GM21723 (cell line): Measurements from ENCODE around the gene ZNG1A.
"Not testable (repeated sequence)": the region's sequence is repeated elsewhere in the genome, so short reads cannot be mapped to it uniquely, and the experiment has no call there.

Experiments used
- ATAC-seq: cut with Tn5 transposase; IDR thresholded peaks from one replicate; pipeline ENCODE4 v1.9.1; 2021; ENCODE audit warnings: mild to moderate bottlenecking, moderate library complexity; ENCODE audit not compliant: unreplicated experiment

Gene ZNG1A

DNA sequence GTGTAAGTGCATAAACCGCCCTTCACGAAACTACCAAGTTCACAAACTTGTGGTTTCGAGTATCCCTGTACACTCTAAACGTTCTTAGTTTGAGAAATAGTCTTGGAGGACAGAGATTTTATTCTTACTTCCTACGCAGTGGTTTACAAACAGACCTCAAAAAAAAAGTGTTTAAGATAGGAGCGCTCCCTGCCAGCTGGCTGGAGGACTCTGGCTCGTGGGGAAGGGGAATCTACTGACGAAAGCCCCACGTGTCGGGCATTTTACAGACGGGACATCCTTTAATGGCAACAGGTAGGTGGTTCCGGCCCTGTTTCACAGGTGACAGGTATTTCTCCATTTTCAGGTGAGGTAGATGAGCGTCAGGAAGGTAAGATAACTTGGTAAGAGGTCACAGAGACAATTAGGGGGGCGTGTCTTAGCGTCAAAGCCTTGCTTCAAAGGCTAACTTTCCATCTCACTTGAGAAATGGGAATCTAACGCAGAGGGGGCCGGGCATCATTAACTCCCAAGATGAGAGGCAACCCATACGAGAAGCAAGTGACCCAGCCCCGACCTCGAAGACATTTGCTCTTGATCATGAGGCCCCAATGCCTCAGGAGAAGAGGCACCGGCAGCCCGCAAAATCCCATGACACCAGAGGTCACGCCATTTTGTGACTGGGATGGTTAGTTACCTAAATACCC is 573 bp downstream of the ZNG1A start:
- ATAC-seq: not testable (repeated sequence)

DNA sequence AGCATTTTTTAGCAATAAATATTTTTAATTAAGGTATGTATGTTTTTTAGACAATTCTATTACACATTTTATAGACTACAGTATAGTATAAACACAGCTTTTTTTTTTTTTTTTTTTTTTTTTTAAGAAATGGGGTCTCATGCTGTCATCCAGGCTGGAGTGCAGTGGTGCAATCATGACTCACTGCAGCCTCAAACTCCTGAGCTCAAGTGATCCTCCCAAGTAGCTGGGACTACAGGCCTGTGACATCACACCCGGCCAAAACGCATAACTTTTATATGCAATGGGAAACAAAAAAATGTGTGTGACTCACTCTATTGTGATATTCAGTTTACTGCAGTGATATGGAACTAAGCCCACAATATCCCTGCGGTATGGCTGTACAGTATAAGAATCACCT is 9.1 kb downstream of the ZNG1A start:
- ATAC-seq: not testable (repeated sequence)

DNA sequence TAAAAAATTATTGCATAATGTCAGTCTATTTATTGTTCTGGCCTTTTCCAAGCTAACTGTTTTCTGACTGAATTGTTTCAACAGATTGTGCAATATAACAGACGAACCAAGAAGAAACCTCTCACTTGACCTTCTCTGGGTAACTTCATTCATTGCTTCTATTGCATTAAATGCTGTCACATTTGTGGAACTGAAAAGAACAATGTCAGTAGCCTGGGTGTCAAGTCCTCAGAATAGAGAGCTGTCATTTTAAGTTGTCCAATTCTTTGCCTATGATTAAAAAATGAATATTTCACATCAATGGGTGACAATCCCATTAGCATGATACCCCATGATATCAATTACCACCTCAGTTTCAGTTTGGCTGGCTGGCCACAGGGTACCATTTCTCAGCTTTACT is 19.0 kb downstream of the ZNG1A start:
- ATAC-seq: not testable (repeated sequence)

DNA sequence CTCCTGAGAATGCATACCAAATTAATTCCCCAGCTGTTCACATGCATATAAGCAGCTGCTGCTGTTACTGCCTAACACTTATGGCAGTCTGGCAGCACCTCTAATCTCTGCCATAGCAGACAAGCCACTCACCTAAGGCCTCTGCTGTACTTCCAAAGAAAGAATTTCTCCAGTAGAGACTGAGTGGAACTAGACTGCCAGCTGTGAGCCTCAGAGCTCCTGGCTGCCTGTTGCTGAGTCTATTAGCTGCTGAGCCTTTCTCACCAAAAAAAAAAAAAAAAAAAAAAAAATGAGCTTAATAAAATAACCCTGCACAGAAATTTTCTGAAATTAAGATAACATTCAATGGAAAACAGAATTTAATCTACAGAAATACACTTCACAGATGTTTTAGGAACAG is 27.7 kb downstream of the ZNG1A start:
- not testable (repeated sequence) for ATAC-seq

DNA sequence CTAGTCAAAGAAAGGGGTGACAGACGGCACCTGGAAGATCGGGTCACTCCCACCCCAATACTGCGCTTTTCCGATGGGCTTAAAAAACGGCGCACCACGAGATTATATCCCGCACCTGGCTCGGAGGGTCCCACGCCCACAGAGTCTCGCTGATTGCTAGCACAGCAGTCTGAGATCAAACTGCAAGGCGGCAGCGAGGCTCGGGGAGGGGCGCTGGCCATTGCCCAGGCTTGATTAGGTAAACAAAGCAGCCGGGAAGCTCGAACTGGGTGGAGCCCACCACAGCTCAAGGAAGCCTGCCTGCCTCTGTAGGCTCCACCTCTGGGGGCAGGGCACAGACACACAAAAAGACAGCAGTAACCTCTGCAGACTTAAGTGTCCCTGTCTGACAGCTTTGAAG is 39.0 kb downstream of the ZNG1A start:
- not testable (repeated sequence) for ATAC-seq

DNA sequence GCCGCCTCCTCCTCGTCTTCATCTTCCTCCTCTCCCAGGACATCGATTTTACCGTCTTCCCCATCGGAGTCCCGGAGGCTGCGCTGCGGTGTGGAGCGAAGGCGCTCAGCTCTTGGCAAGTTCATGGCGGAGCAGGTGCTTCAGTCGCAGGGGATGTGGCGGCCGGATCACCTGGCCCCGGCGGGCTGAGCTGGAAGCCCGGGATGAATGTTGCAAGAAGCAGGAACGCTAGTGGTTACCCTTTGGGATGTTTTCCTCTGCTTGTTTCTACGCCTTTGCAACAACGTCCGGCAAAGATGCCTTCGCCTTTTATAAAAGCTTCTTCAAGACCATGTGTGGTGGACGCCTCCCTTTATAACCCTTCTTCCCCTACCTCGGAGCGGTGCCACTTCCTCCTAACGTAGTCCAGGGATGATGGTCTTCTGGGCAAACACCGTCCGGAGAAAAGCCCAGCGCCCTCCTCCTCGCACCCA is 60.8 kb downstream of the ZNG1A start, which contains the start of gene FOXD4:
Gene FOXD4, minus strand, starts transcription at position 423 of the 473 bp plus-strand sequence. Its CDS starts 298 bp downstream, at position 125.
- ATAC-seq: not testable (repeated sequence)

DNA sequence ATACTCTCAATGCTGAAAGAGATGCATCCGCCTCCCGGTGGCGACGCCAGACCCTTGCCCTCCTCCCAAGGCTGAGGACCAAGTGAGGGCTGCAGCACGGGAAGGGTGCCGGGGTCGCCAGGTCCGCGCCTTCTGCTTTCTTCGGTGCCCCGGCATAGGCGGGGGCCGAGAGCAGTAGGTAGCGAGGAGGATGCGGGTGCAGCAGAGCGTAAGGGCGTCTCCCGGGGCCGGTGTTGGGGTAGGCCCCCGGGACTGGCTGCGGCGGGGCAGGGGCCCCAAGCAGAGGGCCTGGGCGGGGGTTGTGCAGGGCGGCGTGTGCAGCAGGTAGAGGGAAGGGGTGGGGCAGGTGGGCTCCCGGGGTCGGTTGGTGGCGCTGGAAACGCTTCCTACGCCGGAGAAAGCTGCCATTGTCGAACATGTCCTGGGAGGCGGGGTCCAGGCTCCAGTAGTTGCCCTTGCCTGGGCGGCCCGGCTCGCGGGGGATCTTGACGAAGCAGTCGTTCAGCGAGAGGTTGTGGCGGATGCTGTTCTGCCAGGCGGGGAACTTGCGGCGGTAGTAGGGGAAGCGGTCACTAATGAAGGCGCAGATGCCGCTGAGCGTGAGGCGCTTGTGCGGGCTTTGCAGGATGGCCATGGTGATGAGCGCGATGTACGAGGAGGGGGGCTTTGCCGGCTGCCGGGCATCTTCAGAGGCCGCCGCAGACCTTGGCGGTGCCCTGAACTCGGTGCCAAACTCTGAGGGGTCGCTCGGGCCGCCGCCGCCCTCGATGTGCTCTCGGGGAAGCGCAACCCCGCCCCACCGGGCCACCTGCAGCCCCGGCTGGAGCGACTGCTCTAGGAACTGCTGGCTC is 61.5 kb downstream of the ZNG1A start:
- ATAC-seq: not testable (repeated sequence)

DNA sequence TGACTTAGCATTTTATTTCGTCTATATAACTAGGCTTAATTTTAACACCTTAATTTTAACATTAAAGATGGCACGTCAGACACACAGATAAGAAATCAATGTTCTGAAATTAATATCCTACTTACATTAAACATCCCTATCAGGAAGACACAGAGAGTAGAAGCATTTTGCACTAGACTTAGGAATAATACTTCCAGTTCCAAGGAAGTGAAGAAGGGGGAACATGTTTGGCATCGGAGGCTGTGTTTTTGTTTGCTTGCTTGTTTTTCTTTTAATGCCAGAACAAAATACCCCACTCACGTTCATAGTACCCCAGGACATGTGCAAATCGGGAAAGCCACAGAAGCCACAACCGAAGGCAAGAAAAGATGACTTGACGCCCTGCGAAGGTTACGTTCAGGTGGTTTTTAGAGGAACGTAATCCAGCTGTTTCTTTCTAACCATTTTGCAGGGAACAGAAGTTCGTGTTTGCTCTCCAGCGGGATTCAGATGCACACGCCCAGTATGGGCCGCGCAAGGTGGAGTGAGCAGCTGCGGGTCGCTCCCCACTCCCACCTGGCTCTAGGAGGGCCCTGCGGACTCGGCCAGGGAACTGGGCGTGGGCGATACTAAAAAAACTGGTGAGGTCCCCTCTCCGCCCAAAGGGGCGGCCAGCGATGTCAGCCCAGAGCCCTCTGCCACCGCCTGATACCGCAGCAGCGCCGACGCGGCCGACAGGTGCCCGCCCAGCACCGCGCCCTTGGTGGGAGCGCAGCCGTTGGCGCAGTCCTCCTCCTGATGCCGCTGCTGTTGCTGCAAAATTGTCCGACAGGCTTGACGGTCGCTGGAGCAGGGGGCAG is 62.4 kb downstream of the ZNG1A start:
- ATAC-seq: not testable (repeated sequence)

DNA sequence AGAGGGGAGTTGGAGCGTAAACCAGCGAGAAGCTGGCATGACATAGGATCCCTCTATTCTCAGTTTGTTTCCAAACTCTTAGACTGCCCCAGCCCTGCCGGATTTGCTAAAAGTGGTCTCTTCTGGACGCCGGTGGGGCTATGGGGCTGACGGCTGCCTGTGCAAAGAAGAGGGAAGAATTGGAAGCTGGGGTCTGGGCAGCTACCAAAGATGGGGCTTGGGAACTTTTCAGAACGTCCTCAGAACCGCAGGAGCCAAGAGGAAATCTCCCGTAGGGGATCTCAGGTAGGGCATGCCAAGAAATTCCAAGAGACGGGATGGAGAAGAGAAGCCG is 63.8 kb downstream of the ZNG1A start:
- ATAC-seq: not testable (repeated sequence)

DNA sequence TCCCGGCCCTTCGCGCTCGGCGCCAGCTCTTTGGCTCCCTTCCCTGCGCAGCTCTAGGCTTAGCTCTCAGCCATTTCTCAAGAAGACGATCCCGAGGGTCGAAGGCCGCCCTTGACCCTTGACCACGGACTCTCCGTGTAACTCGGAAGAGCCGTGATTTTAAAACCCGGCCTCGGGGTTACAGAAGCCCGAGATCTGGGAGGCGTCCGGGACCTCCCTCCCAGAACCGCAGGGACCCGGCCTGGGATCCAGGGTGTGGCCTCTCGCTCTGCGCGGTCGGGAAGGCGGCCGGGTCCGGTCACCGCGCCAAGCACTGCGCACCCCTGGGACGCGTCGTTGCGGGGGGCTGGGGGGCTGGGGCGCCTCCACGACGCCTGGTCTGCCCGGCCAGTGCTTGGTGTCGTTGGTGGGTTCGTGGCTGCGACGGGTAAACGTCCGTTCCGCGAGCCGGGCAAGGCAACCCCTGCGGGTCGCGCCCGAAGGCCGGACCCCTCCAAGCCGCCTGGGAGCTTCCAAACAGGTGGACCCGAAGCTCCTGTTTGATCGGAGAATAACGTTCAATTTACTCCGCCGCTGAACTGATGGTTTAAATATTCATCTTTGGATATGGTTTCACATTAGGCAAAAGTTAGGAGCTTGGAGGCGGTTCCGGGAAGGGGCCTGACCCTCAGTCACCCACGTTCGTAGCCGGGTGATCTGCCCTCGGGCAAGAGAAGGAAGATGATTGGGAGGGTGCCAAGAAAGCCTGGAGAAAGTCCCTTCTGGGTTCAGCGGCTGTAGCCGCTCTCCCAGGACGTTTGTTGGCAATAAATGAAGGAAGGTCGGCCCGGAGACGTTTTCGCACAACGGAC is 64.4 kb downstream of the ZNG1A start:
- ATAC-seq: peak; percentile 35

DNA sequence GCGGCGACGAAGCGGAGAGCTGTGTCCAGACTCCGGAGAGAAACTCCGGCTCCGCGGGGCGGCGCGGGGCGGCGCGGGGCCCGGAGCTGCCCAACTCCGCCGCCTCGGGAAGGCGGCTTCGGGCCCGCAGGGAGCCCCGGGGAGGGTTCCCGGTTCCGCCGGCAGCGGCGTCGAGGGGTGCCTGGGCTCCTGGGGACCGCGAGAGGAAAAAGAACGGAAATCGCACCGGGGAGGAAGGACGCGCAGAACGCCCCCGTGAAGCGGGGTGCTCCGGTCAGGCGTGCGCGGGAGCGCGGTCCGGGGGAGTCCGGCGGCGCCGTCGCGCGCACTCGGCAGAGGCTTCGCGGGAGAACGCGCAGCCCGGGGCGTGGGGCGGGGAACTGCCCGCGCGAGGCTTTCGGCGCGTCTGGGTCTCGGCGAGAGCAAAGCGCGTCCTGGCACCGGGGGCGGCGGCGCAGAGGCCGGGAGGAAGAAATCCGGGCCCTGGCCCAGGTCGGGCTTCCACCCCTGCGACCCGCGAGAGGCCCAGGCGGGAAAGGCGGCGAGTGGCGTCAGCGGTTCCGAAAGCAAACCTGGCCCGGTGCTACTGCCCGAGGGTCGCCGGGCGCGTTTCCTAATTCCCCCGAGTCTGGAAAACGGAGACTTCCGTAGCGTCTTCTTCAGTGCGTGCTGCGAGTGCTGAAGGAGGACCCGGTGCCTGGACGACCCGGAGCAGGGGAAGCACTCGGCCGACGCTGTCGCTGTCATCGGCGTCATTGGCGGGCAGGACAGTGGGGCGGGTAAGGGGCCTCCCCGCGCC is 65.2 kb downstream of the ZNG1A start:
- peak; percentile 68 for ATAC-seq

DNA sequence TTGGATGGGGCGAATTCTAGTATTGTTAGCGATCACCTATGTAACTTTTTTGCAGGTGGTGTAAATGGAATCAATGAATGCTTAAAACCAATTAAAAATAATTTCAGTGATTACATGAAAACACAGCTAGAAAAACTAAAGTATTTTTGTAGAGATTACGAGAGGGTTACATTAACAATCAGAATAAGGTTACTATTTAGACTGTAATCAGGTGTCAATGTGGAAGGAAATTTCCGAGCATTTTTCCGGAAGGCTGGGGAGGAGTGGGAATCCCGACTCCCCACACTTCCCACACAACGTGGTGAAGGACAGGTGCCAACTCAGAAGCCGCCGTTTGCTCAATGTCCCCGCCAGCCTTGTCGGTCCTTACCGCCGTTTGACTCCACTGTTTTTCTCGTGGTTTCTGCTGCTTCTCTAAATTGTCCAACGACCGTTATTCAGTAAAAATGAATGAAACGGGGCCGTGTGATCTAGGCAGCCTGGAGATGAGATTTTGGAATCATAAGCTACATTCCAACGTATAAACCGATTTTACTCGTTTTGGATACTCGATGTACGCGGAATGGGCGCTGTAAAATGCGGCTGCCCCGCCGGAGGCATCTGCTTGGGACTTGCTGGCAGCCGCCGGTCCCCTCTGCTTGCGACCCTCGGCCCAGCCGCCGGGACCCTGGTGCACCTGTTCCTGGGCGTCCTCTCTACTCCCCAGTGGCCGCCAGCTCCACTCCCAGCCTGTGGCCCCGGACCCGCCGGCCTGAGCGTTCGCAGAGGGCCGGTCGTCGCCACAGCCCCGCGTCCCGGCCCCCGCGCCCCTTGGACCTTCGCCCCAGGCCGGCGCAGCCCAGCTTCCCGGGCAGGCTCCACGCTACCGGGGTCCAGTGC is 66.0 kb downstream of the ZNG1A start:
- ATAC-seq: not testable (repeated sequence)

DNA sequence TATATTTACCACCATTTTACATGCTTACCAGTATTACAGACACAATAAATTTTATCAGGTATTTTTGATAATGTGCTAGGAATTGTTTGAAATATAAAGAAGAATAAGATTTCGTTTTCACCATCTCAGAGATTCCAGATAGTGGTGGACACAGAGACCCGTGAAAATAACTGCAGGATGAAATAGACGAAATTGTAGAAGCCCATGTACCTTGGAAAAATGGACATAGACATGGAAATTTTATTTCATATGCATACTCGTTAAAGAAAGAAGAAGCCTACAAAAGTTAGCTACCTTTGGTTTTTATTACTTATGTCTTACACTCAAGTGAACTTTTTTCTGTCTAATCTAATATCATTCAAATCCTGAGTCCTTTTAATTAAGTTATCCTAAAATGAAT is 68.2 kb downstream of the ZNG1A start:
- not testable (repeated sequence) for ATAC-seq

DNA sequence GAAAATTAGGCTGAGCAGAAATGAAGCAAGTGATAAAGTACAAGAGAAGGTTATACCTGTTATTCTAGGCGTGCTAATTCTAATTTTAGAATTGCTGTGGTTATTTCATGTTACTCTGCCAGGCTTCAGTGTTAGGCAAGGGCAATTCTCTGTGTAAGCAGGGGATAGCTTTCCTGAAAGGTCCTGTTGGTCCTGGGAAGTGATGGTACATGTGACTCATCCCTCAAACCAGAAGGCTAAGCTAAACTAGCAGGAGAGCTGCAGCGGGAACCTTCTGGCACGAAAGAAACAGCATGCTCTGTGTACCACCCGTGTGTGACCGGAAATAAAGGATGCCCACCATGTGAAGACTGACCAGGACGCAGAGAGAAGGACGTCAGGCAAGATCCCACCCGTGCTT is 69.3 kb downstream of the ZNG1A start:
- not testable (repeated sequence) for ATAC-seq

DNA sequence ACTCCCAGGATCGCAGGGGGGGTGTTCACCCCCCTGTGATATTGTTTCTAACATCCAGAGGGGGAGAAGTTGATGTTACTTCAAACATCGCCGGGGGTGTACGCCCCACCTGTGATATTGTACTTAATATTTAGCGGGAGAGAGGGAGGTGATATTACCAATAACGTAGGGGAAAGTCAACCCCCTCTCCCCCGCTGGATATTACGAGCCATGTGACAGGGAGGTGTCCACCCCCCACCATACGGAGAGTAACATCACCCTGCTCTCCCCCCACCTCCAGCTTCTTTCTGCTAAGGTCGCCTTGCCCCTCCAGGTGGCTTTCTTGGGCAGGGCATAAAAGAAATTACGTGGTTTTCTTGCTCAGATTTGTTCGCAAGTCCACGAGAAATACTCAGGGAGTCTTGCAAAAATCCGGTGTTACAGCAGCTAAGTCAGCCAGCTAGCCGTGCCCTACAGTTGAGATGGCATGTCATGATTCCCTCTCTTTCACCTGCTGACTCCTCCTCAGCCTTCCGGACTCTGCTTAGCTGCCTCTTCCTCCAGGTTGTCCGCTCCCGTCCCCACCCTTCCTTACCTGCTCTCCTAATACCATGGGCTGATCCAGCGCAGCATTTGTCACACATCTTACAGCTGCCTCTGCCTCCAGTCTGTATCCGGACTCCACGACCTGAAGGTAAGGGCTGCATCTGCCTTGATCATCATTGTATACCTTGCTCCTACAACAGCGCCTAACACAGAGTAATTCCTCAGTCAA is 69.9 kb downstream of the ZNG1A start:
- not testable (repeated sequence) for ATAC-seq

DNA sequence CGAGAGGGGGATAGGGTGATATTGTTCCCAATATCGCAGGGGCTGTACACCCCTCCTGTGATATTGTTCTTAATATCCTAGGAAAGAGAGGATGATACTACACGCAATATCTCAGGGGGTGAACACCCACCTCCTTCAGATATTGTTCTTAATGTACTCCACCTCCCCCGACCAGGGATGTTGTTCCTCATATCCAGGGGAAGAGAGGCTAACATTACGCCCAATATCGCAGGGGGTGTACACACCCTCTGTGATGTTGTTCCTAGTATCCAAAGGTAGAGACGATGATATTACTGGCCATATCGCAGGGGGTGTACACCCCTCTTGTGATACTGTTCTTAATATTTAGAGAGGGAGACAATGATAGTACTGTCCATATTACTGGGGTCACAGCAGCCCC is 72.9 kb downstream of the ZNG1A start:
- ATAC-seq: not testable (repeated sequence)

DNA sequence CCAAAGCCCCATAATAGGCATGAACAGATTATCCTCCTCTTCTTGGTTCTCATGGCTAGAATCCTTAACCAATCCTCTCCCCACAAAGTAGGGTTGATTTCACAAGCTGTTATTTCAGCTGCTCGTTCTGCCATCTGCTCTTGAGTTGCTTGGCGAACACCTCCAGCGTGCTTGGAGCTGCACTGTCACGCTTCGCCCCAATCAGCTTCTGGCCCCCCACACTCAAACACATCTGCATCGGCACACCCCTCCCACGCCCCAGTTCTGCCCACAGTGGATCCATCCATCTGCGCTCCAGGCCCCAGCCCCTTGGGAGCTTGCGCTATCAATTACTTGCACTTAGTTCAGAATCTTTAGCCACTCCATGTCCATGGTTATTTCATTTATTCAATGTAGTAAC is 78.4 kb downstream of the ZNG1A start:
- ATAC-seq: not testable (repeated sequence)

DNA sequence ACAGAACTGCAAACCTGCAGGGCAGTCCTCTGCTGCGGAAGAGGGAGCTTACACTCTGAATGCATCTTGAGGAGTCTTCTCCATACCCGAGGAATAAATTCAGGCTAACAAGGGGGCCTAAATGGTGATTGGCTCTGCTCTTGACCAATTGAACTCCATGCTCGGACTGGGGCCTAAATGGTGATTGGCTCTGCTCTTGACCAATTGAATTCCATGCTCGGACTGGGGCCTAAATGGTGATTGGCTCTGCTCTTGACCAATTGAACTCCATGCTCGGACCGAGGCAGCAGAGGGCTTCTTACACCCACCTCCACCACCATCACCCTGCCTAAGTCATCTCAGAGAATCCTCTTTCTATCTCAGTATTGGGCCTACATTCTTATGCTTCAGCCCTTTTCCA is 79.0 kb downstream of the ZNG1A start:
- ATAC-seq: not testable (repeated sequence)
